Measurements from ENCODE around the gene WDR90.

- TF ChIP-seq CTCF (IDR thresholded peaks at IDR 0.05) (no peak), POLR2A (IDR thresholded peaks at IDR 0.05) (no peak)
These were observed 27.7 kb downstream of the WDR90 start for GRCh38 chr16:676913-677312.
